SK-N-SH treated with all-trans-retinoic acid at 6 μM for 48 hours (cell line): ENCODE measurements around the gene HRK.

Experiments used
- ATAC-seq: fragments of 200-7000 bp; cut with Tn5 transposase; 3 replicates; pipeline ENCODE4 v1.9.1; 2020; ENCODE audit warnings: mild to moderate bottlenecking, moderate library complexity
- ARNTL ChIP-seq: fragments of 450-650 bp; formaldehyde crosslinking; IDR thresholded peaks from 2 replicates; pipeline ENCODE4 v1.5.0; 2020; ENCODE audit warnings: low read depth, mild to moderate bottlenecking, moderate library complexity, borderline replicate concordance
- BACH2 ChIP-seq: fragments of 250-450 bp; sonication (Bioruptor Pico); IDR thresholded peaks from 2 replicates; pipeline ENCODE4 v1.9.0; 2021; ENCODE audit warnings: mild to moderate bottlenecking, borderline replicate concordance
- ESRRG ChIP-seq: fragments of 250-450 bp; sonication (Bioruptor Pico); IDR thresholded peaks from 2 replicates; pipeline ENCODE4 v1.6.1; 2021; ENCODE audit warnings: mild to moderate bottlenecking
- GLIS3 ChIP-seq: fragments of 250-450 bp; sonication (Bioruptor Pico); IDR thresholded peaks from 2 replicates; pipeline ENCODE4 v1.5.0; 2020; ENCODE audit warnings: mild to moderate bottlenecking, moderate library complexity
- ISL1 ChIP-seq: fragments of 250-450 bp; sonication (Bioruptor Pico); IDR thresholded peaks from 2 replicates; pipeline ENCODE4 v2.1.2; 2022; ENCODE audit warnings: mild to moderate bottlenecking, moderate library complexity
- OSR1 ChIP-seq: fragments of 250-450 bp; sonication (Bioruptor Pico); IDR thresholded peaks from 2 replicates; pipeline ENCODE4 v1.8.0; 2022; ENCODE audit warnings: moderate library complexity, mild to moderate bottlenecking, inconsistent platforms
- PPARA ChIP-seq: fragments of 250-450 bp; sonication (Bioruptor Pico); IDR thresholded peaks from 2 replicates; pipeline ENCODE4 v1.5.0; 2020; ENCODE audit warnings: mild to moderate bottlenecking, borderline replicate concordance
- RARB ChIP-seq: fragments of 250-450 bp; sonication (Bioruptor Pico); IDR thresholded peaks from 2 replicates; pipeline ENCODE4 v1.8.0; 2021; ENCODE audit warnings: mild to moderate bottlenecking, moderate library complexity
- SNAI2 ChIP-seq: fragments of 250-450 bp; sonication (Bioruptor Pico); IDR thresholded peaks from 2 replicates; pipeline ENCODE4 v1.5.0; 2020; ENCODE audit warnings: mild to moderate bottlenecking, moderate library complexity
- TCF4 ChIP-seq: fragments of 250-450 bp; sonication (Bioruptor Pico); IDR thresholded peaks from 2 replicates; pipeline ENCODE4 v1.8.0; 2021; ENCODE audit warnings: mild to moderate bottlenecking, moderate library complexity, borderline replicate concordance
- TOX ChIP-seq: fragments of 250-450 bp; sonication (Bioruptor Pico); IDR thresholded peaks from 2 replicates; pipeline ENCODE4 v1.8.0; 2021; ENCODE audit warnings: mild to moderate bottlenecking, moderate library complexity, borderline replicate concordance
- ZC3H10 ChIP-seq: fragments of 250-450 bp; sonication (Bioruptor Pico); IDR thresholded peaks from 2 replicates; pipeline ENCODE4 v1.5.1; 2021; ENCODE audit warnings: mild to moderate bottlenecking, moderate library complexity
- ZFP30 ChIP-seq: fragments of 450-650 bp; formaldehyde crosslinking; IDR thresholded peaks from 2 replicates; pipeline ENCODE4 v1.5.0; 2022; ENCODE audit warnings: mild to moderate bottlenecking, moderate library complexity
- ZNF565 ChIP-seq: fragments of 450-650 bp; formaldehyde crosslinking; conservative IDR thresholded peaks from 2 replicates; pipeline ENCODE4 v1.5.0; 2020; ENCODE audit warnings: low read depth, mild to moderate bottlenecking, moderate library complexity
- ZNF70 ChIP-seq: fragments of 450-650 bp; formaldehyde crosslinking; IDR thresholded peaks from 2 replicates; pipeline ENCODE4 v1.5.0; 2020; ENCODE audit warnings: mild to moderate bottlenecking, moderate library complexity
- TF ChIP-seq, protein P1 (sequence below): fragments of 250-450 bp; sonication (Bioruptor Pico); IDR thresholded peaks from 2 replicates; pipeline ENCODE4 v1.5.0; 2020; ENCODE audit warnings: mild to moderate bottlenecking, moderate library complexity
- TF ChIP-seq, protein P2 (sequence below): fragments of 250-450 bp; sonication (Bioruptor Pico); IDR thresholded peaks from 2 replicates; pipeline ENCODE4 v1.5.1; 2021; ENCODE audit warnings: mild to moderate bottlenecking, moderate library complexity
- TF ChIP-seq, protein P3 (sequence below): fragments of 250-450 bp; sonication (Bioruptor Pico); IDR thresholded peaks from 2 replicates; pipeline ENCODE4 v1.8.0; 2020; ENCODE audit warnings: mild to moderate bottlenecking, moderate library complexity, borderline replicate concordance
- TF ChIP-seq, protein P4 (sequence below): fragments of 250-450 bp; sonication (Bioruptor Pico); IDR thresholded peaks from 2 replicates; pipeline ENCODE4 v1.5.1; 2020; ENCODE audit warnings: low read depth, mild to moderate bottlenecking, moderate library complexity
- TF ChIP-seq, protein P5 (sequence below): fragments of 250-450 bp; sonication (Bioruptor Pico); IDR thresholded peaks from 2 replicates; pipeline ENCODE4 v1.8.0; 2021; ENCODE audit warnings: low read depth, mild to moderate bottlenecking, moderate library complexity, borderline replicate concordance

The HRK gene

DNA sequence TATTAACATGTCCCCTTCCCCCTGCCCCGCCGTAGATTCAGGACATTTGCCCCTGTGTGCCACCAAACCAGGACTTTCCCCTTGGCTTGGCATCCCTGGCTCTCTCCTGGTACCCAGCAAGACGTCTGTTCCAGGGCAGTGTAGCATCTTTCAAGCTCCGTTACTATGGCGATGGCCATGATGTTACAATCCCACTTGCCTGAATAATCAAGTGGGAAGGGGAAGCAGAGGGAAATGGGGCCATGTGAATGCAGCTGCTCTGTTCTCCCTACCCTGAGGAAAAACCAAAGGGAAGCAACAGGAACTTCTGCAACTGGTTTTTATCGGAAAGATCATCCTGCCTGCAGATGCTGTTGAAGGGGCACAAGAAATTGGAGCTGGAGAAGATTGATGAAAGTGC, 28.9 kb downstream of the HRK start:
- TF ChIP-seq, protein P1, sequence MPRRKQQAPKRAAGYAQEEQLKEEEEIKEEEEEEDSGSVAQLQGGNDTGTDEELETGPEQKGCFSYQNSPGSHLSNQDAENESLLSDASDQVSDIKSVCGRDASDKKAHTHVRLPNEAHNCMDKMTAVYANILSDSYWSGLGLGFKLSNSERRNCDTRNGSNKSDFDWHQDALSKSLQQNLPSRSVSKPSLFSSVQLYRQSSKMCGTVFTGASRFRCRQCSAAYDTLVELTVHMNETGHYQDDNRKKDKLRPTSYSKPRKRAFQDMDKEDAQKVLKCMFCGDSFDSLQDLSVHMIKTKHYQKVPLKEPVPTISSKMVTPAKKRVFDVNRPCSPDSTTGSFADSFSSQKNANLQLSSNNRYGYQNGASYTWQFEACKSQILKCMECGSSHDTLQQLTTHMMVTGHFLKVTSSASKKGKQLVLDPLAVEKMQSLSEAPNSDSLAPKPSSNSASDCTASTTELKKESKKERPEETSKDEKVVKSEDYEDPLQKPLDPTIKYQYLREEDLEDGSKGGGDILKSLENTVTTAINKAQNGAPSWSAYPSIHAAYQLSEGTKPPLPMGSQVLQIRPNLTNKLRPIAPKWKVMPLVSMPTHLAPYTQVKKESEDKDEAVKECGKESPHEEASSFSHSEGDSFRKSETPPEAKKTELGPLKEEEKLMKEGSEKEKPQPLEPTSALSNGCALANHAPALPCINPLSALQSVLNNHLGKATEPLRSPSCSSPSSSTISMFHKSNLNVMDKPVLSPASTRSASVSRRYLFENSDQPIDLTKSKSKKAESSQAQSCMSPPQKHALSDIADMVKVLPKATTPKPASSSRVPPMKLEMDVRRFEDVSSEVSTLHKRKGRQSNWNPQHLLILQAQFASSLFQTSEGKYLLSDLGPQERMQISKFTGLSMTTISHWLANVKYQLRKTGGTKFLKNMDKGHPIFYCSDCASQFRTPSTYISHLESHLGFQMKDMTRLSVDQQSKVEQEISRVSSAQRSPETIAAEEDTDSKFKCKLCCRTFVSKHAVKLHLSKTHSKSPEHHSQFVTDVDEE (CRISPR knock-in tag), result no peak
- TF ChIP-seq ESRRG (CRISPR knock-in tag) (no peak), GLIS3 (CRISPR knock-in tag) (no peak), ZNF70 (CRISPR knock-in tag) (no peak), PPARA (CRISPR knock-in tag) (no peak), ZC3H10 (CRISPR knock-in tag) (no peak), ZNF565 (CRISPR knock-in tag) (no peak), RARB (CRISPR knock-in tag) (no peak), BACH2 (CRISPR knock-in tag) (no peak)
- TF ChIP-seq, protein P2, sequence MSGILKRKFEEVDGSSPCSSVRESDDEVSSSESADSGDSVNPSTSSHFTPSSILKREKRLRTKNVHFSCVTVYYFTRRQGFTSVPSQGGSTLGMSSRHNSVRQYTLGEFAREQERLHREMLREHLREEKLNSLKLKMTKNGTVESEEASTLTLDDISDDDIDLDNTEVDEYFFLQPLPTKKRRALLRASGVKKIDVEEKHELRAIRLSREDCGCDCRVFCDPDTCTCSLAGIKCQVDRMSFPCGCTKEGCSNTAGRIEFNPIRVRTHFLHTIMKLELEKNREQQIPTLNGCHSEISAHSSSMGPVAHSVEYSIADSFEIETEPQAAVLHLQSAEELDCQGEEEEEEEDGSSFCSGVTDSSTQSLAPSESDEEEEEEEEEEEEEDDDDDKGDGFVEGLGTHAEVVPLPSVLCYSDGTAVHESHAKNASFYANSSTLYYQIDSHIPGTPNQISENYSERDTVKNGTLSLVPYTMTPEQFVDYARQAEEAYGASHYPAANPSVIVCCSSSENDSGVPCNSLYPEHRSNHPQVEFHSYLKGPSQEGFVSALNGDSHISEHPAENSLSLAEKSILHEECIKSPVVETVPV (CRISPR knock-in tag), result no peak
- TF ChIP-seq, protein P3, sequence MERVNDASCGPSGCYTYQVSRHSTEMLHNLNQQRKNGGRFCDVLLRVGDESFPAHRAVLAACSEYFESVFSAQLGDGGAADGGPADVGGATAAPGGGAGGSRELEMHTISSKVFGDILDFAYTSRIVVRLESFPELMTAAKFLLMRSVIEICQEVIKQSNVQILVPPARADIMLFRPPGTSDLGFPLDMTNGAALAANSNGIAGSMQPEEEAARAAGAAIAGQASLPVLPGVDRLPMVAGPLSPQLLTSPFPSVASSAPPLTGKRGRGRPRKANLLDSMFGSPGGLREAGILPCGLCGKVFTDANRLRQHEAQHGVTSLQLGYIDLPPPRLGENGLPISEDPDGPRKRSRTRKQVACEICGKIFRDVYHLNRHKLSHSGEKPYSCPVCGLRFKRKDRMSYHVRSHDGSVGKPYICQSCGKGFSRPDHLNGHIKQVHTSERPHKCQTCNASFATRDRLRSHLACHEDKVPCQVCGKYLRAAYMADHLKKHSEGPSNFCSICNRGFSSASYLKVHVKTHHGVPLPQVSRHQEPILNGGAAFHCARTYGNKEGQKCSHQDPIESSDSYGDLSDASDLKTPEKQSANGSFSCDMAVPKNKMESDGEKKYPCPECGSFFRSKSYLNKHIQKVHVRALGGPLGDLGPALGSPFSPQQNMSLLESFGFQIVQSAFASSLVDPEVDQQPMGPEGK (CRISPR knock-in tag), result no peak
- no peak for ATAC-seq

DNA sequence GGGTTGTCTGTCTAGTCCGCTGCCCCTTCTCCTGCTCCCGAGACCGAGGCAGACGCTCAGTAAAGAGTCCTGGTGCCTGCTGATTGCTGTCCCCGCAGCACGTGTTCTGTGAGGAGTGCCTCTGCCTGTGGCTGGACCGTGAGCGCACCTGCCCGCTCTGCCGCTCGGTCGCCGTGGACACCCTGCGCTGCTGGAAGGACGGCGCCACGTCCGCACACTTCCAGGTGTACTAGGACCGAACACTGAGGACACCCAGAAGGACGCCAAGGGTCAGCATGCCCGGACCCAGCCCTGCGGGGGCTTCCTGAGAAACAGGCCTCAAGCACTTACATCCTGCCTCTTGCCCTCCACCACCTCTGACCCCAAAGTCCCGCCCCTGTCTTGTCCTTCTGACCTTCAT, 32.0 kb downstream of the HRK start:
- TF ChIP-seq ZNF565 (CRISPR knock-in tag) (no peak), ISL1 (CRISPR knock-in tag) (no peak), ZNF70 (CRISPR knock-in tag) (no peak), PPARA (CRISPR knock-in tag) (no peak), SNAI2 (CRISPR knock-in tag) (no peak), OSR1 (CRISPR knock-in tag) (no peak), TOX (CRISPR knock-in tag) (no peak), BACH2 (CRISPR knock-in tag) (no peak)
- TF ChIP-seq, protein P4, sequence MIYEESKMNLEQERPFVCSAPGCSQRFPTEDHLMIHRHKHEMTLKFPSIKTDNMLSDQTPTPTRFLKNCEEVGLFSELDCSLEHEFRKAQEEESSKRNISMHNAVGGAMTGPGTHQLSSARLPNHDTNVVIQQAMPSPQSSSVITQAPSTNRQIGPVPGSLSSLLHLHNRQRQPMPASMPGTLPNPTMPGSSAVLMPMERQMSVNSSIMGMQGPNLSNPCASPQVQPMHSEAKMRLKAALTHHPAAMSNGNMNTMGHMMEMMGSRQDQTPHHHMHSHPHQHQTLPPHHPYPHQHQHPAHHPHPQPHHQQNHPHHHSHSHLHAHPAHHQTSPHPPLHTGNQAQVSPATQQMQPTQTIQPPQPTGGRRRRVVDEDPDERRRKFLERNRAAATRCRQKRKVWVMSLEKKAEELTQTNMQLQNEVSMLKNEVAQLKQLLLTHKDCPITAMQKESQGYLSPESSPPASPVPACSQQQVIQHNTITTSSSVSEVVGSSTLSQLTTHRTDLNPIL (CRISPR knock-in tag), result no peak
- TF ChIP-seq, protein P5, sequence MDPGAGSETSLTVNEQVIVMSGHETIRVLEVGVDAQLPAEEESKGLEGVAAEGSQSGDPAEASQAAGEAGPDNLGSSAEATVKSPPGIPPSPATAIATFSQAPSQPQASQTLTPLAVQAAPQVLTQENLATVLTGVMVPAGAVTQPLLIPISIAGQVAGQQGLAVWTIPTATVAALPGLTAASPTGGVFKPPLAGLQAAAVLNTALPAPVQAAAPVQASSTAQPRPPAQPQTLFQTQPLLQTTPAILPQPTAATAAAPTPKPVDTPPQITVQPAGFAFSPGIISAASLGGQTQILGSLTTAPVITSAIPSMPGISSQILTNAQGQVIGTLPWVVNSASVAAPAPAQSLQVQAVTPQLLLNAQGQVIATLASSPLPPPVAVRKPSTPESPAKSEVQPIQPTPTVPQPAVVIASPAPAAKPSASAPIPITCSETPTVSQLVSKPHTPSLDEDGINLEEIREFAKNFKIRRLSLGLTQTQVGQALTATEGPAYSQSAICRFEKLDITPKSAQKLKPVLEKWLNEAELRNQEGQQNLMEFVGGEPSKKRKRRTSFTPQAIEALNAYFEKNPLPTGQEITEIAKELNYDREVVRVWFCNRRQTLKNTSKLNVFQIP (CRISPR knock-in tag), result no peak
- no peak for ATAC-seq

DNA sequence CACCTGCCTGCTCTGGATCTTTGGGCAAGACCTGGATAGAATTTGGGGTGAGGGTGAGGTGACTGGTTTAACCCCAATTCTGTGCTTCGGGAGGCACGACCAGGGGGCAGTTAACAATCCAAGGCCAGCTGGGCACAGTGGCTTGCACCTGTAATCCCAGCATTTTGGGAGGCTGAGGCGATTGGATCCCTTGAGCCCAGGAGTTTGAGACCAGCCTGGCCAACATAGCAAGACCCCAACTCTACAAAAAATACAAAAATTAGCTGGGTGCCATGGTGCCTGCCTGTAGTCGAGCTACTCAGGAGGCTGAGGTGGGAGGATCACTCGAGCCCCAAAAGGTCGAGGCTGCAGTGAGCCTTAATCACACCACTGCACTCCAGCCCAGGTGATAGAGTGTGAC, 38.2 kb downstream of the HRK start:
- ATAC-seq, result no peak

More for the DNA sequence above, 38.2 kb downstream of the HRK start:
- no peak for TF ChIP-seq SNAI2 (CRISPR knock-in tag)
- TF ChIP-seq TCF4, result no peak
- no peak for TF ChIP-seq ZNF565 (CRISPR knock-in tag)
- no peak for TF ChIP-seq BACH2 (CRISPR knock-in tag)
- no peak for TF ChIP-seq ARNTL
- TF ChIP-seq, protein P3 (CRISPR knock-in tag), result no peak
- TF ChIP-seq ISL1 (CRISPR knock-in tag), result no peak
- no peak for TF ChIP-seq PPARA (CRISPR knock-in tag)
- TF ChIP-seq, protein P4 (CRISPR knock-in tag), result no peak
- no peak for TF ChIP-seq ZFP30
- TF ChIP-seq ZC3H10 (CRISPR knock-in tag), result no peak
- TF ChIP-seq, protein P2 (CRISPR knock-in tag), result no peak
